OCI-LY1 (cell line): Measurements from ENCODE around the gene ZBTB38.

Source experiments
- H2AFZ ChIP-seq: fragments of 200-600 bp; sonication (generic), shearing (Covaris generic); 2 replicates; pipeline ENCODE4 v1.6.0; 2014; ENCODE audit warnings: antibody characterized with exemption, mild to moderate bottlenecking, low read length
- H3F3A ChIP-seq: fragments of 200-600 bp; sonication (generic), shearing (Covaris generic); 2 replicates; pipeline ENCODE4 v1.6.0; 2014; ENCODE audit warnings: mild to moderate bottlenecking, antibody characterized with exemption, low read length, moderate library complexity; ENCODE audit not compliant: insufficient read depth
- H3K27ac ChIP-seq: fragments of 200-600 bp; sonication (generic); 2 replicates; pipeline ENCODE4 v1.5.1; 2014; ENCODE audit warnings: low read length, mixed run types, mild to moderate bottlenecking, low read depth; ENCODE audit not compliant: poor library complexity, severe bottlenecking
- H3K27me3 ChIP-seq: fragments of 200-600 bp; sonication (generic); 2 replicates; pipeline ENCODE4 v1.6.0; 2014; ENCODE audit warnings: antibody characterized with exemption, mild to moderate bottlenecking, low read length, moderate library complexity; ENCODE audit not compliant: insufficient read depth
- H3K36me3 ChIP-seq: fragments of 200-600 bp; sonication (generic); 2 replicates; pipeline ENCODE4 v1.6.1; 2014; ENCODE audit warnings: mild to moderate bottlenecking, antibody characterized with exemption, low read length, moderate library complexity, mixed read lengths; ENCODE audit not compliant: insufficient read depth
- H3K4me1 ChIP-seq: fragments of 200-600 bp; sonication (generic); 2 replicates; pipeline ENCODE4 v1.5.1; 2014; ENCODE audit warnings: mild to moderate bottlenecking, low read length, moderate library complexity; ENCODE audit not compliant: insufficient read depth, severe bottlenecking
- H3K4me2 ChIP-seq: fragments of 200-600 bp; sonication (generic), shearing (Covaris generic); 2 replicates; pipeline ENCODE4 v1.6.1; 2014; ENCODE audit warnings: low read length
- H3K4me3 ChIP-seq: fragments of 200-600 bp; sonication (generic); 2 replicates; pipeline ENCODE4 v1.5.1; 2014; ENCODE audit warnings: low read length, low read depth, mild to moderate bottlenecking, mixed read lengths; ENCODE audit not compliant: poor library complexity, severe bottlenecking
- H3K79me2 ChIP-seq: fragments of 200-600 bp; shearing (Covaris generic); 2 replicates; pipeline ENCODE4 v1.6.1; 2016; ENCODE audit warnings: mixed run types, low read length, mixed read lengths; ENCODE audit not compliant: insufficient read depth
- H3K9ac ChIP-seq: fragments of 200-600 bp; sonication (generic), shearing (Covaris generic); 2 replicates; pipeline ENCODE4 v1.6.1; 2014; ENCODE audit warnings: mild to moderate bottlenecking, low read length, mixed read lengths
- H3K9me2 ChIP-seq: fragments of 200-600 bp; sonication (generic), shearing (Covaris generic); 2 replicates; pipeline ENCODE4 v1.6.1; 2014; ENCODE audit warnings: low read depth, mild to moderate bottlenecking, low read length, mixed read lengths
- H3K9me3 ChIP-seq: fragments of 200-600 bp; shearing (Covaris generic); 2 replicates; pipeline ENCODE4 v1.6.1; 2014; ENCODE audit warnings: low read length, mixed read lengths
- H4K20me1 ChIP-seq: fragments of 200-600 bp; sonication (generic), shearing (Covaris generic); 2 replicates; pipeline ENCODE4 v1.6.0; 2016; ENCODE audit warnings: mild to moderate bottlenecking, low read length; ENCODE audit not compliant: insufficient read depth
- EZH2 ChIP-seq: fragments of 200-600 bp; sonication (generic), shearing (Covaris generic); IDR thresholded peaks from 2 replicates; pipeline ENCODE4 v1.8.0; 2017; ENCODE audit warnings: borderline replicate concordance, mixed run types, mild to moderate bottlenecking, antibody characterized with exemption, low read length, moderate library complexity, mixed read lengths
- TF ChIP-seq, protein P1 (sequence below): fragments of 200-600 bp; sonication (generic), shearing (Covaris generic); IDR thresholded peaks from 2 replicates; pipeline ENCODE4 v1.5.1; 2017; ENCODE audit warnings: mild to moderate bottlenecking, antibody characterized with exemption, low read length, moderate library complexity, mixed read lengths

The ZBTB38 gene

DNA sequence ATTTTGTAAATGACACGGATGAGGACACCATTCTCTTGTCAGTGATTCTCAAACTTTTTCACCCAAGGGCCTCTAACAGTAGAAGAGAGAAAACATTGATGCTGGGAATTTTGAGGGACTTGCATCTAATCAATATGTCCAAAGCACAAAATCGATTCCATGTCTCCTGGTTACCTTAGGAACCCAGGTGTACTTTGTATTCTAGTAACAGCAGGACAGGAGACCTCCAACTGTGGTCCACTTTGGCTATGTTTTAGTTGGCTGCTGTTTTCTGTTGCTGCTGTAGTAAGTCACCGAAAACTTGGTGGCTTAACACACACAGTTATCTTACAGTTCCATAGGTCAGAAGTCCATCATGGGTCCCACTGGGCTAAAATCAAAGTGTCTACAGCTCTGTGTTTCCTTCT lies 24.4 kb upstream of the ZBTB38 start:
- Histone ChIP-seq H3F3A (no peaks in the 10 kb centered on the region), H3K4me3 (no peak overlapping the region), H3K79me2 (no peaks in the 10 kb centered on the region), H2AFZ (no peak overlapping the region), H3K4me1 (no peaks in the 10 kb centered on the region), H3K4me2 (no peak overlapping the region), H3K27me3 (no peaks in the 10 kb centered on the region), H4K20me1 (no peaks in the 10 kb centered on the region), H3K9me2 (no peaks in the 10 kb centered on the region), H3K9me3 (no peaks in the 10 kb centered on the region), H3K27ac (no peak overlapping the region), H3K9ac (no peak overlapping the region), H3K36me3 (no peaks in the 10 kb centered on the region)
- no peak for TF ChIP-seq EZH2
- TF ChIP-seq, protein P1, sequence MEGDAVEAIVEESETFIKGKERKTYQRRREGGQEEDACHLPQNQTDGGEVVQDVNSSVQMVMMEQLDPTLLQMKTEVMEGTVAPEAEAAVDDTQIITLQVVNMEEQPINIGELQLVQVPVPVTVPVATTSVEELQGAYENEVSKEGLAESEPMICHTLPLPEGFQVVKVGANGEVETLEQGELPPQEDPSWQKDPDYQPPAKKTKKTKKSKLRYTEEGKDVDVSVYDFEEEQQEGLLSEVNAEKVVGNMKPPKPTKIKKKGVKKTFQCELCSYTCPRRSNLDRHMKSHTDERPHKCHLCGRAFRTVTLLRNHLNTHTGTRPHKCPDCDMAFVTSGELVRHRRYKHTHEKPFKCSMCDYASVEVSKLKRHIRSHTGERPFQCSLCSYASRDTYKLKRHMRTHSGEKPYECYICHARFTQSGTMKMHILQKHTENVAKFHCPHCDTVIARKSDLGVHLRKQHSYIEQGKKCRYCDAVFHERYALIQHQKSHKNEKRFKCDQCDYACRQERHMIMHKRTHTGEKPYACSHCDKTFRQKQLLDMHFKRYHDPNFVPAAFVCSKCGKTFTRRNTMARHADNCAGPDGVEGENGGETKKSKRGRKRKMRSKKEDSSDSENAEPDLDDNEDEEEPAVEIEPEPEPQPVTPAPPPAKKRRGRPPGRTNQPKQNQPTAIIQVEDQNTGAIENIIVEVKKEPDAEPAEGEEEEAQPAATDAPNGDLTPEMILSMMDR, result no peak

DNA sequence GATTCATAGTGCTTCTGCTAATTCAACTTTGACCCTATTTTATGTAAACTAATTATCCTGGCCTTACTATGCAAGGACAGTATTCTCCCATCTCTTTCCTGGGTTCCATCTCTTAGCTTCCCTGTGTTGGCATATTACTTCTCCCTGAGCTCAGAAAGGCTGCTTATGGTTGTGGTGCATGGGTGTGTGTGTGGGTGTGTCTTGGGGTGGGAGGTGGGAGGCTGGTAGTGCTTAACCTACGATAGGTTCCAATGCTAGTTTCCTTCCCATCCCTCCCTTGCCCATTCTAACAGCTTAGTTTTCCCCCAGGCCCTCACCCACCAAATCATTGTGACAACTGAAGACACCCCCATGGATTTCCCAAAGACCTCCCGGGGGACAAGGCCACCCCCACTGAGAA lies 22.8 kb upstream of the ZBTB38 start:
- H3K9me2 ChIP-seq, result no peaks in the 10 kb centered on the region
- TF ChIP-seq, protein P1, result no peak
- no peak for TF ChIP-seq EZH2
- no peaks in the 10 kb centered on the region for H3K27me3 ChIP-seq
- no peak overlapping the region for H3K4me2 ChIP-seq
- H3F3A ChIP-seq, result no peaks in the 10 kb centered on the region
- no peaks in the 10 kb centered on the region for H4K20me1 ChIP-seq
- H3K4me1 ChIP-seq, result no peaks in the 10 kb centered on the region
- no peak overlapping the region for H3K9ac ChIP-seq
- no peak overlapping the region for H3K4me3 ChIP-seq
- H3K79me2 ChIP-seq, result no peaks in the 10 kb centered on the region
- no peaks in the 10 kb centered on the region for H3K36me3 ChIP-seq
- H3K27ac ChIP-seq, result no peak overlapping the region
- no peak overlapping the region for H2AFZ ChIP-seq
- no peaks in the 10 kb centered on the region for H3K9me3 ChIP-seq

DNA sequence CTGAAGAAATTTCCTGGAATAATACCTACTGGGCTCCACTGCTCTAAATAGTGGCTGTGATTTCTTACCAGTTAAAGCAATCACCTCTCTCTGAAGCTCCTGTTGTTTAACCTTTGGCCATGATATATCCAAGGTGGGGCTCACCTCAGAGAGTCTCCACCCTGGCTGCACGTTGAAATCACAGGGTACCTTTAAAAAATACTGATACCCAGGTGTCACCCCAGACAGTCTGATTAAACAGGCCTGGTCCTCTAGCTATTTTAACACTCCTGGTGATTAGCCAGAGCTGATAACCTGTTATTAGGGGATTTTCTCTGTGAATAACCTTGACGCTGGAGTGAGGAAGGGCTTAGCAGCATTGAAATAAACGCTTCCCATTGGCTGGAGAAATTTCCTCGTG lies 22.3 kb upstream of the ZBTB38 start:
- Histone ChIP-seq H3K4me2 (no peak overlapping the region), H3K4me3 (no peak overlapping the region), H3K9me3 (no peaks in the 10 kb centered on the region), H3K9ac (no peak overlapping the region), H3K36me3 (no peaks in the 10 kb centered on the region), H3K4me1 (no peaks in the 10 kb centered on the region), H3K27me3 (no peaks in the 10 kb centered on the region), H4K20me1 (no peaks in the 10 kb centered on the region), H3K27ac (no peak overlapping the region), H2AFZ (no peak overlapping the region), H3F3A (no peaks in the 10 kb centered on the region), H3K9me2 (no peaks in the 10 kb centered on the region), H3K79me2 (no peaks in the 10 kb centered on the region)
- TF ChIP-seq, protein P1, result no peak
- TF ChIP-seq EZH2, result no peak
